CD4-positive, alpha-beta T cell treated with Interleukin-21 for 1 hour (primary cell): ENCODE measurements around the gene RPL7A.
"Not testable (repeated sequence)": the region's sequence is repeated elsewhere in the genome, so short reads cannot be mapped to it uniquely, and the experiment has no call there.

Experiments used
- DNase-seq: peaks from one replicate; pipeline ENCODE4 v3.0.0-alpha.2; 2020

The RPL7A gene

DNA sequence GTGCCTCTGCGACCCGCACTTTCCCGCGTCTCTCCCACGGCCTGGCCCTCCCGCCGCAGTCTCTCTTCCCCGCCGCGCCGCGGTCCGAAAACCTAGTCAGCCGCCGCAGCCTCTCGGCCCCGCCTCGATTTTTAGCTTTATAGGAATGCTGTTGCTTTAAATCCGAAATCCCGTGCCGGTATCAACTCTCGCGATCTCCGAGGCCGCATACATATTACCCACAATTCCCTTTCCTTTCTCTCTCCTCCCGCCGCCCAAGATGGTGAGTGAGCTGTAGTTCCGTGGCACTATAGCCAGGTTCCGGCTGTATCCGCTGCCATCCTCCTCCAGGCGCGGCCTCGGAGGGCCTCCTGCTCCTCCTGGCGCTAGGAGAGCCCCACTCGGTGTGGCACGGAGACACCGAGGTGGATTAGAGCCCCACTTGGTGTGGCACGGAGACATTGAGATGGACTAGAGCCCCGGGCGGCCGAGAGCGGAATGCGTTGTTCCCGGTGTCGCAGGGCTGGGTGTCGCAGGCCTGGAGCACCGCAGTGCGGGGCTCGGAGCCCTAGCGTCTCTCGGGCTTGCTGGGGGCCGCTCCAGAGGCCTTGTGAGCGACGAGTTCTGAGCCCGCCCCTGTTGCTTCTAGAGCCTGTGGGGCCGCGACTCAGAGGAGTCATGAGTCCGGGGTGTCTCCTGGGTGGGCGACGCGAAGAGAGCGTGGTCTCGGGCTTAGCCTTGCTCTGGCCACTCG is at the start of gene RPL7A, which contains the start of gene MED22:
Gene RPL7A, plus strand, starts transcription at position 234 of the 733 bp plus-strand sequence. Its CDS starts 26 bp downstream, at position 260.
Gene MED22, minus strand, starts transcription at position 147 of the 733 bp plus-strand sequence. CDS start 1,469 bp downstream, outside the sequence.
- DNase-seq, result peak; percentile 95

DNA sequence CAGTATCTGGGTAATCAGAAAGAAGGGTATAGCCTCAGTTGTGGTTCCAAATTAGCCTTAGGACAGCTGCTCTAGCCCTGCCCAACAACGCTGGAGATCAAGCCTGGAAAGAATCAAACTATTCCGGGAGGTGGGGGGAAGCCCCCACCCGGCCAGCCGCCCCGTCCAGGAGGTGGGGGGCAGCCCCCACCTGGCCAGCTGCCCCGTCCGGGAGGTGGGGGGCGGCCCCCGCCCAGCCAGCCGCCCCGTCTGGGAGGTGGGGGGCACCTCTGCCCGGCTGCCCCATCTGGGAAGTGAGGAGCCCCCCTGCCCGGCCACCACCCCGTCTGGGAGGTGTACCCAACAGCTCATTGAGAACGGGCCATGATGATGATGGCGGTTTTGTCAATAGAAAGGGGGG is 48.0 kb upstream of the RPL7A start:
- not testable (repeated sequence) for DNase-seq

DNA sequence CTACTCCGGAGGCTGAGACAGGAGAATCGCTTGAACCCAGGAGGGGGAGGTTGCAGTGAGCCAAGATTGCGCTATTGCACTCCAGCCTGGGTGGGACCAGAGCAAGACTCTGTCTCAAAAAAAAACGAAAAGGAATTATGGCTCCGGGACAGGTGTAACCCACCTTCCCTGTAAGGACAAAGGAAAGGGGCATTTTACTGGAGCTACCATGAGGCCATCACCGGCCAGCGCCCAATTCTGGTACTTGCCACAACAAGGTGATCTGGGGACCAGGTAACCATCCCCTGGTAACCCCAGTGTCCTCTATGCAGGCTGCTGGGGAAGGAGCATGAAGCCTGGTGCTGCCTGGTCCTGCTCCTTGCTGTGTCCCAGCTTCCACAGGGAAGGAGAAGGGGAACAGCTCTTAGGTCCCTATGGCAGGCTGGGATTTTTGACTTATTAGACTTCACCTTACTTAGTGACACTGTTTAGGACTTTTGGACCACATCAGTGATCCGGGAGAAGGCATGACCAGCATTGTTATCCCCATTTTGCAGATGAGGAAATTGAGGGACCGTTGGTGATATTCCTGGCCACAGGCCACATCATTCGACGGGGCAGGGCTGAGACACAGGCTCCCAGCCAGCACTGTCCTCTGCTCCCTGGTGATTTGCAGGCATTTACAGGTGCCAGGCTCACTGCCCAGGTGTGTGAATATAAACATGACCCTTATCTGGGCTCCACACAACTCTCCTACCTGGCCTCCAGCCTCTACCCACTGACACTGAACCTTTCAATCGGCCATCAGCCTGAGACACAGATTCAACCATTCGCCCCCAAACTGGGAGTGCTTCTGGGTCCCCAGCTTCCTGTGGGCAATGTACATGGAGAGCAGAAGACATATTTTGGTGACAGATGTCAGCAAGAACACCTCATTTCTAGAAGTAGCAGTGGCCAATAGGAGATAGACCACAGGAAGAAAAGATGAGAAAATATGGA is 46.5 kb upstream of the RPL7A start:
- no peak for DNase-seq

DNA sequence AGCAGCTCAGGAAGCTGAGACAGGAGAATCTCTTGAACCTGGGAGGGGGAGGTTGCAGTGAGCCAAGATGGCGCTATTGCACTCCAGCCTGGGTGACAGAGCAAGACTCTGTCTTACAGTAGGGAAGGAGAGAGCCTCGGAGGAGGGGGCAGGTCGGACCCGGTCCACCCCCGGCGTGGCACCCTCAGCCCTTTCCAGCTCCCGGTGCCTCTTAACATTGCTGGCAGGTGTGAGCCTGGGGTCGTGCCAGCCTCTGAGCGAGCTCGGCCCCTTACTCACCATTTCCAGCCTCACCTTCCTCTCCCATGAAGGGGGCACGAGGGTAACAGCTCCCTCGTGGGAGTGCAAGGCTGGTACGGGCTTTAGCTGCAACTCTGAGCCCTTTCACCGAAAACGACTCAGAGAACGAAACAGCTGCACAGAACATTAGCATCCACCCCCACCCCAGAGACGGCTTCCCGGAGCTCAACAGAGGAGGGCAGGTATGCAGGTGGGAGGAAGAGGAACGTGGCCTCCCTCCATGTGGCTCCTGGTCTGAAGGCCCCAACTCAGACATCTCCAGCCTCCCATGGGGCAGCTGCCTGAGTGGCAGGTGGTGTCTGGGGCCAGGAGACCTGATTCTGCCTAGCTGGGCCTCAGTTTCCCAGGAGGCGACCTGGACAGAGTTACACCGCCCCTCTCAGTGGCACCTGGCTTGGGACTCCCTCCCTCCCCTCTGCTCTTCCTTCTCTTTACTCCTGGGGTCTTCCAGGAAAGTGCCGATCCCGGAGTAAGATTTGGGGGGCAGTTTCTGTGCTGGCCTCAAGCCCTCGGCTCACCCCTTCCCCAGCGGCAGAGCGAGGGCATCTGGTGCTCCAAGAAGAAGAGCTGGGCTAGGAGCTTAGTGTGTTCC is 44.5 kb upstream of the RPL7A start:
- DNase-seq, result no peak

DNA sequence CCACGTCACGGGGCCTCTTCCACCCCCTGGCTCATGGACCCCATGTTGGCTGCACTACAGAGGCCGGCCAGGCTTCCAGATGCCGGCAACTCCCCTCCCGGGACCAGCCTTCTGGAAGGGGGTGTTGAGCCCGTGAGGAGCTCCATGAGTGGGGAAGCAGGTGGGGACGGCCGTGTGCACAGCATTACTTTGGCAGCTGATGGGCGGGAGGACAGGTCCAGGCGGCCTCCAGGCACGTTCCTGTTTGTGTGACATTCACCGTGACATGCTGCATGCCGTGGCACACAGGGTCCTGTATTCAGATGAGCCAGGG is 43.9 kb upstream of the RPL7A start:
- no peak for DNase-seq

DNA sequence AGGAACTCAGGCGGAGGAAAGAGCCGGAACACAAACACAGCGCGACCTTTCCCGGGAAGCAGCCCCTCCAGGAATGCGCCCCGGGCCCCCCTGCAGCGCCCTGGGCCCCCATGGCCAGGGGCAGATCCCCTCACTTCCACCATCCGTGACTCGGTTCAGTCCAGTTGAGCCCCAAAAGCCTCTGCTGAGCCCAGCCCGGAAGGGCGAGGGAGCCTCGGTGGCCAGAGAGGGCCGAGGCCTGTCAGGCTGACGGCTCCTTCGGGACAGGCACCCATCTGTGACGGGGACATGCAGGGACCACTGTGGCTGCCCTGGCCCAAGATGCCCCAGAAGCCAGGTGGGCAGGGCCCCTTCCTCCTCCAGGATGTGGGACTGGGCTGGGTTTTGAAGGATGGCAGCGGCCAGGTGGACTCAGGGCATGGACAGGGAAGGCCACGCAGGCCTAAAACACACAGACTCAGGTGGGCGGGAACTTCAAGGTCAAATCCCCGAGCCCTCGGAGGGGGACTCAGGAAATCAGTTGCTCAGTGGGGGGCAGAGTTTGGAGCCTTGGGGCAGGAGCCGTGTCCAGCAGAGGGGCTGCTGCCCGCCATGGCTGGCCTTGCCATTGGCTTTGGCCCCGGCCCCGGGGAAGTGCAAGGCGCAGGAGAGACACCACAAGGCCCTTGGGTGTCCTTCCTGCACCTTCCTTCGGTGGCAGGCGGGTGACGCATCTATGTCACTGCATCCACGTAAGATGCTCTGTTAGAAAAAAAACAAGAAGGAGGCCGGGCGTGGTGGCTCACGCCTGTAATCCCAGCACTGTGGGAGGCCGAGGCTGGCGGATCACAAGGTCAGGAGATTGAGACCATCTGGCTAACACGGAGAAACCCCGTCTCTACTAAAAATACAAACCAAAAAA is 43.3 kb upstream of the RPL7A start:
- DNase-seq, result no peak

DNA sequence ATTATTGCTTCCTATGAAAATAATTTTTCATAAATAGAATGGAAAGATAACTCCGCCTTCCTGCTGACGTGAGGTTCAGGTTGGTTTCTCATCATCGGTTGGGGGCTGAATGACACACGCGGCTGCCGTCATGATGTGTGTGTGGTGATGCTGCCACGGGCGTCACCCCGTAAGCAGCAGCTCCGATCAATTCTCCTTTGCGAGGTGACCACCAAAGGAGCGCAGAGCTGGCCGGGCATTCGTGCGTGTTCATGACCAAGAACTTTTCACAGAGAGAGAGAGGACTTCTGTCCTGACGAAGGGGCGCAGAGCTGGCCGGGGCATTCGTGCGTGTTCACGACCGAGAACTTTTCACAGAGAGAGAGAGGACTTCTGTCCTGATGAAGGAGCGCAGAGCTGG is 42.3 kb upstream of the RPL7A start:
- DNase-seq, result no peak

DNA sequence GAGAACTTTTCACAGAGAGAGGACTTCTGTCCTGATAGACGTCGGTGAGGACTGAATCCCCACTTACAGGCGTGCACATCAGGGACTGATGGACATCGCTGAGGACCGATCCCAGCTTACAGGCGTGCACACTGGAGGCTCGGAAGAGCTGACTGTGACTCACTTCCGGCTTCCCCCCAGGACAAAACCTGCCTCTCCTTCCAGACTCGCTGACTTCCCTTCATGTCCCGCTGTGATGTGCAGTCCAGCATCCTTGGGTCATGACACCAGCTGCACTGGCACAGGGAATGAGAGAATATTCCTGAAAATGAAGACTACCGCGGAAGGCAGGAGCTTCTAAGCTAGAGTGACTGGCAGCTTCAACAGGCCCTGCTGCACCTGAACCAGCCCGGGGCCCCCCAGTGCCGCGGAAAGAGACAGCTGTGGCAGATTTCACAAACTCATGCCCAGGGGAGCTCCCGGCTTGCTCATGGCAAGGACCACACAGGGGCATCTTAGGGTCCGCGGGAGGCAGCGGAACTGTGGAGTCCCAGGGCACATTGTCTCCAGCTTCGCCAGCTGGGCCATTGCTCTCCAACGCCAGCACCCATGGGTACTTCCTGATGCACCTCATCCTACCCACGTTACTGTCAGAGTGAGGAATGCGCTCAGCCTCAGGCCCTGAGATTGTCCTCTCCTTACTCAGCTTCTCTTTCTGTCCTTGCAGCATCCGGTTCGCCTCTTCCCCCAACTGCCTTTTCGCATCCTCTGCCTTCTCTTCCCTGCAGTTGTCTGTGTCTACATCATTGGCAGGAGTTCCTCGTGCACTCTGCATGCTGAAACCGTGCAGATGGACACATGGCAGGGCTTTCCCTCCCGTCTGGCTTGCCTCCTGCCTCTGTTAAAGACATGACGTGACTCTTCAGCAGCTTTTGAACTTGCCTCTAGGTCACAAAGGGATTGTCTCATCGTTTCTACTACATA is 41.5 kb upstream of the RPL7A start:
- no peak for DNase-seq

DNA sequence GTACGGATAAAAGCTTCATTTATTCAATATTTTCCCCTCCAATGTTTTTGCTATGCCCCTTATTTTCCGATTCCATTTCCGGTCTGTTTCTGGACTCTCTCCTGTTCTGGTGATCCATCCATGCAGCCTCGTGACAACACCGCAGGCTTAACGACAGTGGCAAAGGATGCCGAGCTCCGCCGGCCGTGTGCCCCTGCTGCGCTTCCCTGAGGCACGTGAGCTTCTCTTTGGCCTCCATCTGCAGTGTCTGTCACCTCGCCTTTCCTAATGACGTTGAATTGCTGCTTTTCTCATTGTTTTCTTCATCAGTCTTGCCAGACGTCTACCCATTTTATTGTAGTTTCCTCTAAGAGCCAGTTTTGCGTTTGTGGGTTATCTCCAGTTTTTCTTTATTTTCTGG is 40.7 kb upstream of the RPL7A start:
- no peak for DNase-seq

DNA sequence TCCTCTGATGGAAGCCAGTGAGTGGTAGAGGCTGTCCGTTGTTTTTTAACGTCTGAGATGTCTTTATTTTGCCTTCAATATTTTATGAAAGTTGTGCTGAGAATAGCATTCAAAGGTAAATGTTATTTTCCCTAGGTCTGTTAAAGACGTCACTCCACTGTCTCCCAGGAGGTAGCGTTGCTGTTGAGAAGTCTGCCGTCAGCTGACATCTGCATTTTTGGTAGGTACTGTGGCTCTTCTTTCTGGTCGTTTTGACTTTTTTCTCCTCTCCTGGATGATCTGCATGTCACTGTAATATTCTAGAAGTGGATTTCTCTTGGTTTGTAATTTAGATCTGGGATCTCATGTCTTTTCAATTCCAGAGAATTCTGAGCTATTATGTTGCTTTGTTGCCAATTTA is 38.4 kb upstream of the RPL7A start:
- DNase-seq, result no peak

DNA sequence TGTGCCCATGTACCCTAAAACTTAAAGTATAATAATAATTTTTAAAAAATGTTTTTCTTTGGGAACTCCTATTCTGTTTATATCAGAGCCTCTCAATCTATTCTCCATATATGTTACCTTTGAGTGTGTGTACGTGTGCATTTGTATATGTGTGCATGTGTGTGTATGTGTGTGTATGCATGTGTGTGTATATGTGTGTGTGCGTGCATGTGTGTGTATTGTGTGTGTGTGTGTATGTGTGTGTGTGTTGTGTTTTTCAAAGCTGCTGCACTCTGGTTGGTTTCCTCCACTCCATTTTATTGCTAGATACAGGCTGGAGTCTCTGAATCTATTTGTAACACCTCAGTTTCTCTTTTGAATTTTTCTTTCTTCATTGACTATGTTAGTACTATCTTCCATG is 32.0 kb upstream of the RPL7A start:
- DNase-seq, result no peak

DNA sequence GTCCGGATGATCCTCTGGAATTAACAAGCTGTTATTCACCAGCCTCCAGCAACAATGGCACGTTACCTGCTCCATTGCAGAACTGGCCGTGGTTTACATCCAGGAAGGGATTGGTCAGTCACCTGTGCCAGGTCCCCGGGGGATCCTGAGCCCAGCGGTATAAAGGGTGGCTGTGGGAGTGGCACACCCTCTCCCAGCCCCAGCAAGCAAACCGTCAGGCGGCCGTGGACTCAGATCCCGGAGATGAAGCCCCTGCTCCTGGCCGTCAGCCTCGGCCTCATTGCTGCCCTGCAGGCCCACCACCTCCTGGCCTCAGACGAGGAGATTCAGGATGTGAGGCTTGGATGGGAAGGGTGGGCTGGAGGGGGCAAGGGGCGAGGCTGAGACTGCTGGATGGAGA is 30.5 kb upstream of the RPL7A start:
- DNase-seq, result not testable (repeated sequence)

DNA sequence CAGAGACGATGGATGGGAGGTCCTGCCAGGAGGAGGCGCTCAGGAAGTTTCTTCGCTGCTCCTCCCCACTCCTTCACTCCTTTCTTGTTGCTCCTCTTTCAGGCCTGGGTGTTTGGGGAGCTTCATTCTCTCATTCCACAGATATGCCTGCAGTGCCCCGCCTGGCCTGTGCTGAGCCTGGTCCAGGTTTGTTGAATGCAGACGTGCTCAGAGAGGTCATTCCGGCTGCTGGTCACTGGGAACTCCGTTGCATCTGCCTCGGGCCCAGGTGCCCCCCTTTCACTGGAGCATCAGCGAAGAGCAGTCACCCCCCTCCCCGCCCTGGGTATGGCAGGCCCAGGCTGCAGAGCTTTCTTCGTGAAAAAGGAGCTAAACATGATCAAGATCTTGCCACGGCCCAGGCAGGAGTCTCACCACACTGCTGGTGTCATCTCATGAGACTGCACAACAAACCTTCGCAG is 27.6 kb upstream of the RPL7A start:
- DNase-seq, result no peak

DNA sequence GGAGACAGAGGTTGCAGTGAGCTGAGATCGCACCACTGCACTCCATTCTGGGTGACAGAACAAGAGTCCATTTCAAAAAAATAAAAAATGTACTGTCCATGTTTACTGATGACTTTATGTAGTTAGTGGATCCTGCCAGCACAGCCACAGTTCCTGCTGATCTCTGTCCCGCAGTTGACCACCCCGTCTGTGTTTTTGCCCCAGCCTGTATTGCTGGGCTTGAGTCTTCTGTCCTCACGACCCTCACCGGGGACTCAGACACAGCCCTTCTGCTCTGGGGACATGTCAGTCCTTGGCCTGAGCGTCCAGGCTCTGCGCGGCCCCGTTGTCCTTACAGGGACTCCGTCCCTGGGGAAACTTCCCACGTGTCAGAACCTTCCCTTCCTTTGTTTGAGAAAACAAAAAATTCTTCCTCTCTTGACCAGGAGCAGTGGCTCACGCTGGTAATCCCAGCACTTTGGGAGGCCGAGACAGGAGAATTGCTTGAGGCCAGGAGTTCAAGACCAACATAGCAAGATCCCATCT is 26.5 kb upstream of the RPL7A start:
- DNase-seq, result no peak

DNA sequence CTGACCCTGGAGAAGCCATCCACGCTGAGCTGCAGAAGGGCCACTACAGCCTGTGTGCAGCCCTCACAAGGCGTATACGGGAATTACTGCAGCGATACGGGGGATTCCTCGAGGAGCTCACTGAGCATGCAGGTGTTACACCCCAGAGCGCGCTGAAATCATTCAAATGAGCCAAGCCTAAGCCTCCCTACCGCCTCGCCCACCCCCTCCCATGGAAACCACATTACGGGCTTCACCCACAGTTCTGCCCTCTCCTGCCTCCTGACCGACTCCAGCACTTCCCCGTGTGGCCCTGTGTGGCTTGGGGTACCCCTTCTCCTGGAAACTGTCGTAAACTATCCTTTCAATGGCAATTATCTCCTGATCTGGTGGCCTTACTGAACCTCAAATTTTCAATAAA is 25.3 kb upstream of the RPL7A start:
- no peak for DNase-seq

DNA sequence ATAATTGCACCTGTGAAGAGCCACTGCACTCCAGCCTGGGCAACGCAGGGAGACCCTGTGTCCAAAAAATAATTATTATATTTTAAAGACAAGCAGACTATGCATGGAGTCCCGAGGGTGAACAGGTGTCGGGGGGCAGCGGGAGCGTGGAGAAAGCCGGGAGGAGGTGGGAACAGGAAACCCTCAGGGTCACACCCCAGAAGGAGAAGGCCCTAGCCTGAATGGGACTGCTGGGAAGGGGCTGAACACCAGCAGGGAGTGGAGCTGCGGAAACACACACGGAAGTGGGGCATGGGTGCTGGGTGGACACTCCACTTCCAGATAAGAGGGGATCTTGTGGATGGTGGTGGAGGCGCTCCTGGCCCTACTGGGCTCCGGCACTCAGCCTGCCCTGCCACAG is 24.8 kb upstream of the RPL7A start:
- no peak for DNase-seq

DNA sequence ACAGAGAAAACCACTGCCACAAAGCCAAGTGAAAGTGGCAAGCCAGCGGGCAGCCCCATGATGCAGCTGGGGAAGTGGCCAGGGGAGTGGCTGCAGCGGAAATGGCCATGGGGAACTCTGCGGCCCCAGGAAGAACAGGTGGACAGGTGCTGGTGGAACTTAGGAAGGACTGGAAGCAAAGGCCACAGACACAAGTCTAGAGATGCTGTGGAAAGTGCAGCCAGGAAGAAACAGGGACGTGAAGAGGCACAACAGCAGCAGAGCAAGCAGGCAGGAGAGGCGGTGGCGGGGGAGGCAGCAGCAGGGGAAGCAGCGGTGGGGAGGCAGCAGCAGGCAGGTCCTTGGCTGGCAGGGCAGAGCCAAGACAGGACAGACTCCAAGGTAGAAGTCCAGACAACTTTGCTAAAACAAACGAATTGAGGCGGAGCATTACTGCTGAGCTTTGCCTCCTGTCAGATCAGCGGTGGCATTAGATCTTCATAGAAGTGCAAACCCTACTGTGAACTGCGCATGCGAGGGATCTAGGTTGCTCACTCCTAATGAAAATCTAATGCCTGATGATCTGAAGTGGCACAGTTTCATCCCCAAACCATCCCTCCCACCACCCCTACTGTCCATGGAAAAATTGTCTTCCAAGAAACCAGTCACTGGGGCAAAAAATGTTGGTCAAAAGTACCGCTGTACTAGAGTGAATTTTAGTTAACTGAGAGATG is 23.9 kb upstream of the RPL7A start:
- no peak for DNase-seq

DNA sequence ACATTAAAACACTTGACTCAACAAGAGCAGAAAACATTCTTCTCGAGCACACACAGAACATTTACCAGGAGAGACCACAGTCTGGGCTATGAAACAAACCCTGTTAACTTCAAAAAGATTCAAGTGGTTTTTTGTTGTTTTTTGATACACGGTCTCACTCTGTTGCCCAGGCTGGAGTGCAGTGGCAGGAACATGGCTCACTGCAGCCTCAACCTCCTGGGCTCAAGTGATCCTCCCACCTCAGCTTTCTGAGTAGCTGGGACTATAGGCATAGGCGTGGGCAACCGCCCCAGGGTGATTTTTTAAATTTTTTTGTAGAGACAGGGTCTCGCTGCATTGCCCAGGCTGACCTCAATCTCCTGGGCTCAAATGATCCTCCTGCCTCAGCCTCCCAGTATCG is 21.0 kb upstream of the RPL7A start:
- DNase-seq, result not testable (repeated sequence)

DNA sequence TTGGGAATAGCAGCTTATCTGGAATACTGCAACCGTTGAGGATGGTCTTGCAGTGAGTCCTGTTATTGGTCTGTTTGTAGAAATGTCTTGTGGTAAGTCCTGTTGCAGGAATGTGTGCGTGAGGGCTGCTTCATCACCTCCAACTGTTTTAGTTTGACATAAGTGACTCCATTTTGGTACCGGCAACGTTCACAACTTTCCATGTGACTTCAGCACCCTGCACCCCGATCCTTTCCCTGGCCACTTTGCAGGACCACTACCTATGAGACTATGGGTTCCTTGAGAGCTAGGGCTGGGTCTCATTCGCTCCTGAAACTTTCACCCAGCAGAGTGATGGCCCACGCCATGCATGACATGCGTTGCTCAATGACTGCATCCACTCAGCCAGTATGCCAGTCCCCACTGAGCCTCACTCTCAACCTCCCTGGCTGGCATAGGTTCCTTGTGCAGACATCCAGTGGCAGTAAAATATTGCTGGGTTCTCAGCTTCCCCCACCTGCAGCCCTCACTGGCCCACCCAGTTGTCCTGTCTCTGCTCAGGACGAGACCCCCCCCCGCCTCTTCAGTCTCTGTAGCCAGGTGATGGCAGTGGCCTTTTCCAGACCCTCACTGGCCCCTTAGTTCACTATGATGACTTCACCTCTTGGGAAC is 20.1 kb upstream of the RPL7A start:
- DNase-seq, result no peak
